BLaER1 treated with 17β-estradiol and CSF1 and Interleukin-3, amounts not matched to agents 10 nM and 100 nM (cell line): ENCODE data around the gene ZNF462.

Experiments used
- H3K27ac ChIP-seq, 11 experiments: shearing (Covaris generic); formaldehyde crosslinking; 2 replicates each; pipeline ENCODE4 v1.8.1; 2022
- H3K27me3 ChIP-seq, 11 experiments: shearing (Covaris generic); formaldehyde crosslinking; 2 replicates each; pipeline ENCODE4 v1.8.1; 2022
- H3K36me3 ChIP-seq, 11 experiments: shearing (Covaris generic); formaldehyde crosslinking; 2 replicates each; pipeline ENCODE4 v1.8.1; 2022
- H3K4me1 ChIP-seq, 10 experiments: shearing (Covaris generic); formaldehyde crosslinking; 2 replicates each; pipeline ENCODE4 v1.8.1; 2022
- H3K4me2 ChIP-seq, 11 experiments: shearing (Covaris generic); formaldehyde crosslinking; 2 replicates each; pipeline ENCODE4 v1.8.1; 2022
- H3K4me3 ChIP-seq, 10 experiments: shearing (Covaris generic); formaldehyde crosslinking; 2 replicates each; pipeline ENCODE4 v1.8.1; 2022
- H3K9ac ChIP-seq, 11 experiments: shearing (Covaris generic); formaldehyde crosslinking; 2 replicates each; pipeline ENCODE4 v1.8.1; 2022
- H3K9me3 ChIP-seq, 11 experiments: shearing (Covaris generic); formaldehyde crosslinking; replicated peaks in 1 of 11; 2 replicates each; pipeline ENCODE4 v1.8.1; 2022
- H4K20me1 ChIP-seq, 11 experiments: shearing (Covaris generic); formaldehyde crosslinking; 2 replicates each; pipeline ENCODE4 v1.8.1; 2022
- Cebpa-rat ChIP-seq, 11 experiments: shearing (Covaris generic); IDR thresholded peaks; 2 replicates each; pipeline ENCODE4 v1.8.1; 2022

ZNF462 gene

GRCh38 chr9:107046692-107047091 is 183.7 kb downstream of the ZNF462 start:
- Histone ChIP-seq H4K20me1 (no peaks in the 10 kb centered on the region), H3K36me3 (no peaks in the 10 kb centered on the region), H3K27me3 (no peaks in the 10 kb centered on the region), H3K9me3 (no peaks in the 10 kb centered on the region; a peak in 1 of 22 replicates), H3K4me2 (no peak overlapping the region), H3K4me3 (no peak overlapping the region), H3K27ac (no peak overlapping the region), H3K4me1 (peaks cover 0 to 8% (median 6%) of the 10 kb centered on the region in 10 experiments; a peak in 9 of 20 replicates), H3K9ac (no peak overlapping the region)
- TF ChIP-seq Cebpa-rat (IDR thresholded peaks at IDR 0.05): no peak

- no peak overlapping the region for H3K27ac ChIP-seq
- no peaks in the 10 kb centered on the region for H3K36me3 ChIP-seq
- no peaks in the 10 kb centered on the region for H4K20me1 ChIP-seq
- no peaks in the 10 kb centered on the region for H3K4me1 ChIP-seq
- no peak overlapping the region for H3K9ac ChIP-seq
- no peaks in the 10 kb centered on the region; a peak in 1 of 22 replicates for H3K9me3 ChIP-seq
- no peak overlapping the region for H3K4me2 ChIP-seq
- no peak overlapping the region for H3K4me3 ChIP-seq
- TF ChIP-seq Cebpa-rat (IDR thresholded peaks at IDR 0.05): no peak
- no peaks in the 10 kb centered on the region for H3K27me3 ChIP-seq
Observed at GRCh38 chr9:107049046-107049802, 186.3 kb downstream of the ZNF462 start.

- no peak overlapping the region for H3K9ac ChIP-seq
- no peak overlapping the region for H3K4me3 ChIP-seq
- no peaks in the 10 kb centered on the region; a peak in 1 of 22 replicates for H3K9me3 ChIP-seq
- H3K36me3 ChIP-seq: no peaks in the 10 kb centered on the region
- no peak overlapping the region for H3K27ac ChIP-seq
- no peak overlapping the region for H3K4me2 ChIP-seq
- no peak for TF ChIP-seq Cebpa-rat (IDR thresholded peaks at IDR 0.05)
- no peaks in the 10 kb centered on the region for H4K20me1 ChIP-seq
- no peaks in the 10 kb centered on the region for H3K4me1 ChIP-seq
- no peaks in the 10 kb centered on the region for H3K27me3 ChIP-seq
Observed at GRCh38 chr9:107049803-107050184, 186.8 kb downstream of the ZNF462 start.

- no peak overlapping the region for H3K4me2 ChIP-seq
- no peak overlapping the region for H3K4me3 ChIP-seq
- no peak overlapping the region for H3K9ac ChIP-seq
- no peaks in the 10 kb centered on the region for H3K27me3 ChIP-seq
- H3K9me3 ChIP-seq: no peaks in the 10 kb centered on the region
- no peaks in the 10 kb centered on the region for H3K36me3 ChIP-seq
- no peak overlapping the region for H3K27ac ChIP-seq
- TF ChIP-seq Cebpa-rat (IDR thresholded peaks at IDR 0.05): no peak
- H3K4me1 ChIP-seq: no peaks in the 10 kb centered on the region
- no peaks in the 10 kb centered on the region for H4K20me1 ChIP-seq
Observed at GRCh38 chr9:107051392-107051791, 188.4 kb downstream of the ZNF462 start.

- no peaks in the 10 kb centered on the region for H3K9me3 ChIP-seq
- no peak overlapping the region for H3K4me2 ChIP-seq
Observed at GRCh38 chr9:107054146-107054545, 191.2 kb downstream of the ZNF462 start.

GRCh38 chr9:107059220-107059619 is 196.3 kb downstream of the ZNF462 start:
- H3K9me3 ChIP-seq: peaks cover 0 to 14% (median 4%) of the 10 kb centered on the region in 11 experiments; a peak in 6 of 22 replicates
- peak overlapping the region in 7 of 11 experiments; percentile 40 to 74 (median 58); a peak in 7 of 22 replicates for H3K4me2 ChIP-seq
- H3K36me3 ChIP-seq: no peaks in the 10 kb centered on the region
- no peak for TF ChIP-seq Cebpa-rat (IDR thresholded peaks at IDR 0.05)
- no peak overlapping the region for H3K9ac ChIP-seq
- 0 out of 22 replicates have a peak overlapping the region, but pooled peaks of 2 of the 11 experiments have one; percentile 18 to 21 for H3K27ac ChIP-seq
- H3K4me1 ChIP-seq: peaks cover 12 to 18% (median 15%) of the 10 kb centered on the region in 10 experiments
- H4K20me1 ChIP-seq: no peaks in the 10 kb centered on the region
- H3K4me3 ChIP-seq: no peak overlapping the region
- no peaks in the 10 kb centered on the region for H3K27me3 ChIP-seq

More at GRCh38 chr9:107054146-107054545, 191.2 kb downstream of the ZNF462 start:
- Histone ChIP-seq H3K27ac (no peak overlapping the region), H3K4me1 (peaks cover 0 to 1% (median 0%) of the 10 kb centered on the region in 10 experiments; a peak in 2 of 20 replicates), H3K9ac (no peak overlapping the region), H3K27me3 (no peaks in the 10 kb centered on the region), H4K20me1 (no peaks in the 10 kb centered on the region), H3K36me3 (no peaks in the 10 kb centered on the region), H3K4me3 (no peak overlapping the region)
- no peak for TF ChIP-seq Cebpa-rat (IDR thresholded peaks at IDR 0.05)

- no peaks in the 10 kb centered on the region for H3K36me3 ChIP-seq
- no peaks in the 10 kb centered on the region for H4K20me1 ChIP-seq
- peaks cover 0 to 14% (median 4%) of the 10 kb centered on the region in 11 experiments; a peak in 6 of 22 replicates for H3K9me3 ChIP-seq
- peak overlapping the region in 4 of 11 experiments; percentile 6 to 39 (median 24); a peak in 2 of 22 replicates for H3K27ac ChIP-seq
- no peak overlapping the region for H3K4me3 ChIP-seq
- no peak overlapping the region for H3K9ac ChIP-seq
- TF ChIP-seq Cebpa-rat (IDR thresholded peaks at IDR 0.05): no peak
- peak overlapping the region; percentile 34 to 74 (median 51) for H3K4me2 ChIP-seq
- peaks cover 12 to 18% (median 15%) of the 10 kb centered on the region in 10 experiments for H3K4me1 ChIP-seq
- no peaks in the 10 kb centered on the region for H3K27me3 ChIP-seq
Observed at GRCh38 chr9:107060062-107060461, 197.1 kb downstream of the ZNF462 start.
